Measurements from ENCODE around the gene MORN1.

MORN1 gene

DNA sequence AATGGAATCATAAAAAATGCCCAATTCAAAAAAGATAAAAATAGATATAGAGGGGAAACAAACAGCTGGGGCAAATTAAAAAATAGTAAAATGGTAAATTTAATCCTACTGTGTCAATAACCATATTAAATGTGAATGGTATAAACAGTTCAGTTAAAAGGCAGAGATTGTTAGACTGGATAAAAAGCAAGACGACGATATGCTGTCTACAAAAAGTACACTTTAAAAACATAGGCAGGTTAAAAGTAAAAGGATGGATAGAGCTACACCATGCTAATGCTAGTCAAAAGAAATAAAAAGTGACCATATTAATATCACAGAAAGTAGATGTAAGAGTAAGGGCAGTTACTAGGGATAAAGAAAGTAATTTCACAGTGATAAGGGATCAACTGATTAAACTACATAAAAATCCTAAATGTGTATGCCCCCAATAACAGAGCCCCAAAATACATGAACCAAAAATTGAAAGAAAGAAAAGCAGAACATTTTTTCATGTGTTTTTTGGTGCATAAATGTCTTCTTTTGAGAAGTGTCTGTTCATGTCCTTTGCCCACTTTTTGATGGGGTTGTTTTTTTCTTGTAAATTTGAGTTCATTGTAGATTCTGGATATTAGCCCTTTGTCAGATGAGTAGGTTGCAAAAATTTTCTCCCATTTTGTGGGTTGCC lies 27.4 kb downstream of the MORN1 start:
- no peak for TF ChIP-seq CTCF (IDR thresholded peaks at IDR 0.05; ENCODE audit: insufficient read depth, low read length, poor library complexity, severe bottlenecking)
- DNase-seq (ENCODE audit: extremely low read depth, insufficient read length) = no peak
- Histone ChIP-seq H3K27me3 (replicated peaks; ENCODE audit: control insufficient read depth, insufficient read depth, low read length) (no peaks in the 10 kb centered on the region), H3K4me3 (replicated peaks; ENCODE audit: low read depth, low read length) (no peak overlapping the region), H3K36me3 (ENCODE audit: control insufficient read depth, insufficient read depth, low read length) (no peaks in the 10 kb centered on the region)

DNA sequence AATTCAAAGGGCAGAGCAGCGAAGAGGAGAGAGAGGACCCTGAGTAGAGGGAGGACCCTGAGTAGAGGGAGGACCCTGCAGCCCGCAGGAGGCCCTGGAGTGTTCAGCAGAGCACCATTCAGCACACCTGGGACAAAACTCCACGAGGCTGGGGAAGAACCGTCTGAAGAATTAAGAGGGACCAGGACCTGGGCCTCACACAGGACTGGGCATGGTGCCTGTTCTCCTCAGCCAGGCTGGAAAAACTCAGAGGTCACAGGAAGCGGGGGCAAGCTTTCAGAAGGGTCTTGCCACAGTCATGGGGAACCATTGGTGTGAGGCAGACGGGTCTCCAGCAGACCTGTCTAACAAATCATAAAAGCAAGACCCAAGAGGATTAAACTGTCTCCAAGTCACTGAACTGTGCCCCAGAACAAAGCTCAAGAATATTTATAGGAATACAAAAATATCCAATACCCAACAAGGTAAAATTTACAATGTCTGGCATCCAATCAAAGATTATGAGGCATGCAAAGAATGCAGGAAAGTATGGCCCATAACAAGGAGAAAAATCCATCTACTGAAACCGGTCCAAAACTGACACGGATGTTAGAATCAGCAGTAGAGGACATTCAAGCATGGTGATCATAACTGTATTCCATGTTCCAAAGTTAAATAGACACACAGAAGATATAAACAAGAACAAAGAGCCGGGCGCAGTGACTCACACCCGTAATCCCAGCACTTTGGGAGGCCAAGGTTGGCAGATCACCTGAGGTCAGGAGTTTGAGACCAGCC lies 30.6 kb downstream of the MORN1 start:
- H3K27me3 ChIP-seq (replicated peaks; ENCODE audit: control insufficient read depth, insufficient read depth, low read length) = no peaks in the 10 kb centered on the region
- no peaks in the 10 kb centered on the region for H3K36me3 ChIP-seq (ENCODE audit: control insufficient read depth, insufficient read depth, low read length)
- DNase-seq (ENCODE audit: extremely low read depth, insufficient read length) = no peak
- no peak for TF ChIP-seq CTCF (IDR thresholded peaks at IDR 0.05; ENCODE audit: insufficient read depth, low read length, poor library complexity, severe bottlenecking)
- no peak overlapping the region for H3K4me3 ChIP-seq (replicated peaks; ENCODE audit: low read depth, low read length)

DNA sequence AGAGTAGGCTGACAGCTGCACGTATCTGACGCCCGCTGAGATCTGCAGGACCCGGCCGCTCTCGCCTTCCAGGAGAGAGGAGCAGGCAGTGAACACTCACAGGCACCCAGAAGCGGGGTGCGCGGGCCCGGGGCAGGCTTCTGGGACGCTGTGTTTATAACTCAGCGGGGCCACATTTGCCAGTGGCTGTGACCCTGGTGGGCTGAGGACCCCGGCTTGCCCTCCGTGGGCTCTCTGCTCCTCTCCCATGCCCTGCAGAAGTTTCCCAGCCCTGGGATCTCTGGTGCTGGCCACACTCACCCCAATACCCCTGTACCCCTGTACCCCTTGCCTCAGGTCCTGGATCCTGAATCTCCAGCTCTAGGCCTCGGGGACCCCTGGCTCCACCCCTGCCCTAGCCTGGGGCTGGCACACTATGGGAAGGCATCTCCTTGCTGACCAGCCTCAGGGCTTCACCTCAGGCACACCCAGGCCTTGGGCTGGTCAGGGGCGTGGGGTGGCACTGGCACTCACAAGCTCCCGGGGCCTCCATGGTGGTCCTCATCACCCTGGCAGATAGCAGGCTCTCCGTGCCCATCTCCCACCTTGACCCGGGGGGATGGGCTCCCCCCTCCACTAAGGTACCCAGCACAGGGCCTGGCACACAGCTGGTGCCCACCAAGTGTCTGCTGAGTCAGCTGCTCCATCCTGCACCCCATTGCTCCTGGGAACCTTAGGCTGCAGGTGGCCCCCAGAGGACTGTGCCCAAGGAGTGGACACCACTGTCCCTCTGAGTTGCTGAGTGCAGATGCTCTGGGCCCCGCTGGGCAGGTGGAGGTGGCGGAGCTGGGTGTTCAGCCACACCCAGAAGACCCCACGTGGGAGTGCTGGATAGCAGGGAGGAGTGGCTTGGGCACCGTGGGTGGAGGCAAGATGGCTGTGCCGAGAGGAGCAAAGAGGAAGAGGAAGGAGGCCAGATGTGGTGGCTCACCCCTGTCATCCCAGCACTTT lies 32.4 kb downstream of the MORN1 start:
- no peaks in the 10 kb centered on the region for H3K27me3 ChIP-seq (replicated peaks; ENCODE audit: control insufficient read depth, insufficient read depth, low read length)
- no peak for DNase-seq (ENCODE audit: extremely low read depth, insufficient read length)

GRCh38 chr1:2358072-2358471 lies 33.3 kb downstream of the MORN1 start:
- TF ChIP-seq CTCF (IDR thresholded peaks at IDR 0.05; ENCODE audit: insufficient read depth, low read length, poor library complexity, severe bottlenecking) = no peak
- Histone ChIP-seq H3K27me3 (replicated peaks; ENCODE audit: control insufficient read depth, insufficient read depth, low read length) (no peaks in the 10 kb centered on the region), H3K36me3 (ENCODE audit: control insufficient read depth, insufficient read depth, low read length) (no peaks in the 10 kb centered on the region), H3K4me3 (replicated peaks; ENCODE audit: low read depth, low read length) (no peak overlapping the region)
- DNase-seq (ENCODE audit: extremely low read depth, insufficient read length) = no peak

More for the DNA sequence above, 32.4 kb downstream of the MORN1 start:
- Histone ChIP-seq H3K36me3 (ENCODE audit: control insufficient read depth, insufficient read depth, low read length) (no peaks in the 10 kb centered on the region), H3K4me3 (replicated peaks; ENCODE audit: low read depth, low read length) (no peak overlapping the region)
- no peak for TF ChIP-seq CTCF (IDR thresholded peaks at IDR 0.05; ENCODE audit: insufficient read depth, low read length, poor library complexity, severe bottlenecking)

- H3K4me3 ChIP-seq (replicated peaks; ENCODE audit: low read depth, low read length) = no peak overlapping the region
- no peak for DNase-seq (ENCODE audit: extremely low read depth, insufficient read length)
- no peak for TF ChIP-seq CTCF (IDR thresholded peaks at IDR 0.05; ENCODE audit: insufficient read depth, low read length, poor library complexity, severe bottlenecking)
- H3K27me3 ChIP-seq (replicated peaks; ENCODE audit: control insufficient read depth, insufficient read depth, low read length) = no peaks in the 10 kb centered on the region
- no peaks in the 10 kb centered on the region for H3K36me3 ChIP-seq (ENCODE audit: control insufficient read depth, insufficient read depth, low read length)
These were observed 34.2 kb downstream of the MORN1 start for GRCh38 chr1:2356911-2357845.

All from GM06990 (cell line).